Lung microvascular endothelial cell (primary cell): ENCODE data around the gene ZBED1. TPM values are rescaled to one million over a fixed set of nuclear protein-coding genes. Genes with fewer than 3 reads are reported as not detected.
"Not testable (repeated sequence)": the region's sequence is repeated elsewhere in the genome, so short reads cannot be mapped to it uniquely, and the experiment has no call there.

ENCODE experiments used
- DNase-seq, 2 donors: peaks; one replicate each; pipeline versions ENCODE4 v3.0.0 to v3.0.0-alpha.2; 2010; ENCODE audit warnings: low read depth in 2 of 2
- total RNA-seq: library from RNA; depleted of rRNA; stranded (reverse); fragments of >200 nt; gene quantifications from 2 replicates; pipeline ENCODE4 v1.2.1, GENCODE V29; 2014

The ZBED1 gene
- total RNA-seq, 1 donor from 2014 or later, result 46.4 TPM

DNA sequence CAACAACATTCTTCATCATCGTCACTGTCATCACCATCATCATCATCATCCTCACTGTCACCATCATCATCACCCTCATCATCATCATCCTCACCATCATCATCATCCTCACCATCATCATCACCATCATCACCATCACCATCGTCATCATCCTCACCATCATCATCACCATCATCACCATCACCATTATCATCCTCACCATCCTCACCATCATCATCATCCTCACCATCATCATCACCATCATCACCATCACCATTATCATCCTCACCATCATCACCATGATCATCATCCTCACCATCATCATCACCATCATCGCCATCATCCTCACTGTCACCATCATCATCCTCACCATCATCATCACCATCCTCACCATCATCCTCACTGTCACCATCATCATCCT lies 18.9 kb upstream of the ZBED1 start:
- not testable (repeated sequence) for DNase-seq

DNA sequence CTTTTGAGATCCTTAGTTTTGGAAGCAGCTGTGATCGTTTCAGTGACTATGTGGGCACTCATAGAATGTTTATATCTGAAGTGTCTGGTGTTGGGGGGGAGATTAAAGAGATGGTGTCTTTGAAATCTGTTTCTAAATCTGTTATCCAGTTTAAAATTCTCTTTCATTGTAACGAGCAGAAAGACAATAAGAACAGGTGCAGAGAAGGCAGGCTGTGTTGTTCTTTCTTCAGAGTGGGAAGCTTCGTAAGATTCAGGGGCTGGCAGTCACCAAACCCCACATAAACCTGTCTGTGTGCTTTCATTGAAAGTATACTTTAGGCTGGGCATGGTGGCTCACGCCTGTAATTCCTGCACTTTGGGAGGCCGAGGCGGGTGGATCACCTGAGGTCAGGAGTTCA lies 16.3 kb upstream of the ZBED1 start:
- DNase-seq, result no peak

DNA sequence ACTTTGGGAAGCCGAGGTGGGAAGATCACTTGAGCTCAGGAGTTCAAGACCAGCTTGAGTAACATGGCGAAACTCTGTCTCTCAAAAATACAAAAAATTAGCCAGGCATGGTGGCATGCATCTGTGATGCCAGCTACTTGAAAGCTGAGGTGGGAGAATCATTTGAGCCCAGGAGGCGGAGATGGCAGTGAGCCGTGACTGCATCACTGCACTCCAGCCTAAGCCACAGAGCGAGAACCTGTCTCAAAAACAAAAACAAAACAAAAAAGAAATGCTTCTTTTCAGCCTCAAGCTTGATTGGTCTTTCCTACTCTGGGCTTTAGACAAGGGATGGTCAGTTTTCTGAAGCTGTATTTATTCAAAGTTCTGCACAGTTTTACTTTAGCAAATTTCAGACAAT lies 15.8 kb upstream of the ZBED1 start:
- no peak for DNase-seq

- DNase-seq, result no peak
Measured at GRCh38 chrX:2514131-2514530, 13.4 kb upstream of the ZBED1 start.

DNA sequence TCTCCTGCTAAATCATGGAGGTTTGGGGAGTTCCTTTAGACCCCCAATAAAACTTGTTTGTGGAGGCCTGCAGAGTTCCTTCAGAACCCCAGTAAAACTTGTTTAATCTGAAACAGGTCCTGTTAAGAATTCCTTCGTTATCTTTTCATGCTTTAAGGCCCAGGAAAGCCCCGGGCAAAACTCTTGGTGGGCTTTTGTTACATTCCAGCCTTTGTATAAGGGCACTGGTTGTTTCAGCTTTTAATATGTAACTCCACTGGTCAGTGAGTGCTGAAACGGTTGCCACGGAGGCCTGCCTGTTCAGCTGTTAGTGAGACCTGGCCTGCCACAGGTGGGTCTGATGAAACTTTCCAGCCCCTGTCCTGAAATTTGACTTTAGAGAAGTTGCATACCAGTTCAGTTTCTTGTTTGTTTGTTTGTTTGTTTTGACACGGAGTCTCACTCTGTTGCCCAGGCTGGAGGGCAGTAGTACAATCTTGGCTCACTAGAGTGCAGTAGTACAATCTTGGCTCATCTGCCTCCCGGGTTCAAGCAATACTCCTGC lies 12.4 kb upstream of the ZBED1 start:
- DNase-seq, result no peak

DNA sequence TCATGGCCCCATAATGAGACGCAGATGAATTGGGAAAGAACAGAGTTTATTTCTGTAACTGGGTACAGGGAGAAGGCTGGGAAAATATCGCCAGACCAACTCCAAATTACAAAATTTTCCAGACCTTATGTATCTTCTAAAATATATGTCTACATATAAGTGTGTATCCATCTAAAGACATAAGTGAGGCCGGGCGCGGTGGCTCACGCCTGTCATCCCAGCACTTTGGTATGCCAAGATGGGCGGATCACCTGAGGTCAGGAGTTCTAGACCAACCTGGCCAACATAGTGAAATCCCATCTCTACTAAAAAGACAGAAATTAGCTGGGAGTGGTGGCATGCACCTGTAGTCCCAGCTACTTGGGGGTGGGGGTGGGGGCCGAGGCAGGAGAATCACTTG lies 11.7 kb upstream of the ZBED1 start:
- DNase-seq, result no peak

GRCh38 chrX:2511326-2511725 lies 10.6 kb upstream of the ZBED1 start:
- no peak for DNase-seq

- no peak for DNase-seq
Measured at GRCh38 chrX:2508648-2509335, 8.0 kb upstream of the ZBED1 start.

- no peak for DNase-seq
Measured at GRCh38 chrX:2507904-2508627, 7.3 kb upstream of the ZBED1 start.

GRCh38 chrX:2507196-2507595 lies 6.4 kb upstream of the ZBED1 start:
- DNase-seq, result no peak

- not testable (repeated sequence) for DNase-seq
Measured at GRCh38 chrX:2505341-2505740, 4.6 kb upstream of the ZBED1 start.

GRCh38 chrX:2504706-2505332 lies 4.0 kb upstream of the ZBED1 start:
- no peak for DNase-seq

- DNase-seq, result no peak
Measured at GRCh38 chrX:2503591-2504500, 3.1 kb upstream of the ZBED1 start.

DNA sequence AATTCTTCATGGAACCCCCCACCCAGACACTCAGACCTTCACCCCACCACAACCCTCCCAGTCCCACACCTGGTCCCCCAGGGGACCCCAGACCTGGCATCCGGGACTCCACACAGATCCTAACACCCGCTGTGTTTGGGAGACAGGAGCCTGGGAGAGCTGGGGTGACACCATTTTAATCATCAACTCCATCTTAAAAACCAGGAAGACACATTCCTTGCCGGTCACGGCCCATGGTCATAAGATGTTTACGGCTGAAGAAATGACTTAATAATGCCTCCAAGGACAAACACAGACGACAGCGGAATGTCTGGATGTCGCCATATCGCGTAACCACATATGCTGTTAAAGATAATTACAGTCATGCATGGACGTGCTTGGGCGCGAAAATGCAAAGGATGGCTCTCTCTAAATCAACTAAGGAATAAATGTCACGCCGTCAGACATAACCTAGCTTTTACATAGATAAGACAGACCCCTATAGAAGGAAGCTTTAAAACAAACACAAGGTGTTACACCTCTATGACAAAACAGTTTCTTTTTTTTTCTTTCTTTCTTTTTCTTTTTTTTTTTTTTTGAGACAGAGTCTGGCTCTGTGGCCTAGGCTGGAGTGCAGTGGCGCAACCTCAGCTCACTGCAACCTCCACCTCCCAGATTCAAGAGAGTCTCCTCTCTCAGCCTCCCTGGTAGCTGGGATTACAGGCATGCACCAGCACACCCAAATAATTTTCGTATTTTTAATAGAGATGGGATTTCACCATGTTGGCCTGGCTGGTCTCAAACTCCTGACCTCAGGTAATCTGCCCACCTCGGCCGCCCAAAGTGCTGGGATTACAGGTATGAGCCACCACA lies 2.1 kb upstream of the ZBED1 start:
- DNase-seq, result no peak

- DNase-seq, result no peak
Measured at GRCh38 chrX:2502120-2502667, 1.4 kb upstream of the ZBED1 start.

DNA sequence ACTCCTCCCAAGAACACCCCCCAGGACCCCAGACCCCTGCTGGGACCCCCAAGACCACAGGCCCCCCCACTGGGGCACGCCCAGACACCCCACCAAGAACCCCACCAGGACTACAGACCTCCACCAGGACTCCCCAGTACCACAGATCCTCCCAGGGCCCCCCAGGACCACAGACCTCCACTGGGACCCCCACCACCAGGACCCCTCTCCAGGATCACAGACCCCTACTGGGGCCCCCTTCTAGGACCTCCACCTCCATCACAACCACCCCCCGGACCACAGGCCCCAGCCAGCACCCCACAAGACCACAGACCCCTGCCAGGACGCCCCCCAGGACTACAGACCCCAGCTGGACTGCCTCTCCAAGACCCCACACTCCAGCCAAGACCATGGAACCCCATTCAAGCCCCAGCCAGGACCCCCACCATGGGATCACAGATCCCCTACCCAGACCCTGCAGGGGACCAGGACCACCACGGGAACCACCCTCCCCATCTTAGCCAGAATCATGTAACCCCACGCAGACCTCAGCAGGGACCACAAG lies 855 bp upstream of the ZBED1 start:
- DNase-seq, result no peak

GRCh38 chrX:2500091-2500802 lies 529 bp downstream of the ZBED1 start:
- peak; percentile 42 to 49 for DNase-seq

DNA sequence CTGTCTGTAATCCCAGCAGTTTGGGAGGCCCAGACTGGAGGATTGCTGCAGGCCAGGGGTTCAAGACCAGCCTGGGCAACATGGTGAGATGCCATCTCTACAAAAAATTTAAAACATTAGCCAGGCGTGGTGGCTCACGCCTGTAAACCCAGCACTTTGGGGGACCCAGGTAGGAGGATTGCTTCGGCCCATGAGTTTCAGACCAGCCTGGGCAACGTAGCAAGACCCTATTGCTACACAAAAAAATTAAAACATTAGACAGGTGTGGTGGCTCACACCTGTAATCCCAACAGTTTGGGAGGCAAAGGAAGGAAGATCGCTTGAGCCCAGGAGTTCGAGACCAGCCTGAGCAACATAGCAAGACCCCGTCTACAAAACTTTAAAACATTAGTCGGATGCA lies 1.3 kb downstream of the ZBED1 start:
- DNase-seq, result no peak

GRCh38 chrX:2498781-2499302 lies 1.9 kb downstream of the ZBED1 start:
- no peak for DNase-seq
